ENCODE results near the gene ANKRD18A.

Gene ANKRD18A

DNA sequence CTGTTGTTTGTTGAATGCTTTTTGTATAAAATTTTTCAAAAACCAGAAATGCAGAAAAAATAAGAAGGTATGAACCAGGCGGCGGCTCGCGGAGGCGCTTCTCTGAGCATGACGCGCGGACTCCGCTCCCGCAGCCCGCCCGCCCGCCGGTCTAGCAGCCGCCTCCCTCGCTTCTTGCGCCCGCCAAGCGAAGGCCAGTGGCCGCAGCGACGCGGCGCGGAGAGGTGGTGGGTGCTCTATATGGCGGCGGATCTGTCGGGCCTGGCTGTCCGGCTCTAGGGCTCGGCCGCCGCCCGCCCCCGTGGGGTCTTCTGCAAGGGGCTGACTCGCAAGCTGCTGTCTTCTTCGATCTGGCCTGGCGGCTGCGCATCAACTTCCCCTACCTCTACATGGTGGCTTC, 93.8 kb downstream of the ANKRD18A start:
- DNase-seq = no peak

DNA sequence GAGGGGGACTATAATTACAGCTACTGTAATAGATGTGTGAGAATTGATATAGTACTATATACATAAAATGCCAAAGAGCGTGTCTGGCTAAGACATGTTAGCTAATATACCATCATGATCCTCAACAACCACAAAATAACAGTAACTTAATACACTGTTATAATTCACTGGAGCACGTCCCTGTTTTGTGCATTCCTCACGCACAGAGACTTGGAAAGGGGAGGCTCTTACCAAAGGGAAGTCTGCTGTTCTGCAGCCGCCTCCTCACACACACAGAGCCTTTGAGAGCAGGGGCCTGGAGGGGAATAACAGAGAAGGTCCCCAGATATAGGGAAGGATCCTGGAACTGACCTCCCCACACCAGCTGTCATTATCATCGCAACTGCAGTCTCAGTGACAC, 97.3 kb downstream of the ANKRD18A start:
- DNase-seq = no peak

DNA sequence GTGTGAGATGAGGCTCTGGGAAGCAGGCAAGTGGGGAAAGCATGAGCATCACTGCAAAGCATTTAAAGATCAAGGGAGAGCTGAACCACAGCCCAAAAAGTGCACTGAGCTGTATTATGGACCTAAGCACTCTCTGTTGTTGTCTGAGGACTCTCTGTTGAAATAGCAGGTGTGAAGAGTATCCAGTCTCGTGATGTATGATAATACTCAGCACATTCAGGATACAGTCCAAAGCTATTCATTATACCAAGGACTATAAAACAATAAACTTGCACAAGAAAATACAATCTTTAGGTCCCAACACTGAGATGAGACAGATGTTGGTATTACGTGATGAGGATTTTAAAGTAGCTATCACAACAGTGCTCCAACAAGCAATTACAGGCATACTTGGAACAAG, 98.6 kb downstream of the ANKRD18A start:
- DNase-seq = no peak

Data from NCI-H1105 (cell line).